Calu3 (cell line): Measurements from ENCODE around the gene NXNL1. TPM values are rescaled to one million over a fixed set of nuclear protein-coding genes. Genes with fewer than 3 reads are reported as not detected.
"Not testable (repeated sequence)": the region's sequence is repeated elsewhere in the genome, so short reads cannot be mapped to it uniquely, and the experiment has no call there.

Experiments used
- Bru-seq: library from RNA; stranded (reverse); fragments of 400-500 nt; gene quantifications from one replicate; lab custom pipeline; 2021; lab: Mats Ljungman, UMichigan
- BruChase-seq, 2 experiments: library from RNA; stranded (reverse); fragments of 400-500 nt; gene quantifications; one replicate each; lab custom pipeline; 2021; lab: Mats Ljungman, UMichigan
- BruUV-seq: library from RNA; stranded (reverse); fragments of 400-500 nt; replicated peaks from 2 replicates; lab custom pipeline; 2021; lab: Mats Ljungman, UMichigan
- CTCF ChIA-PET: fragments of 300-600 bp; sonication (Branson Sonifier 250); formaldehyde crosslinking; loops from one replicate; lab custom pipeline; 2022; ENCODE audit warnings: antibody characterized with exemption; lab: Charles Lee
- DNase-seq: peaks from one replicate; pipeline ENCODE4 v3.0.0; 2022
- H3K27ac Mint-ChIP-seq: one replicate; pipeline ENCODE4 v1.8.0; 2022; ENCODE audit warnings: mixed read lengths; ENCODE audit not compliant: unreplicated experiment
- H3K27me3 Mint-ChIP-seq: one replicate; pipeline ENCODE4 v1.8.0; 2022; ENCODE audit warnings: mixed read lengths; ENCODE audit not compliant: unreplicated experiment
- H3K36me3 Mint-ChIP-seq: one replicate; pipeline ENCODE4 v1.8.0; 2022; ENCODE audit warnings: mild to moderate bottlenecking, moderate library complexity, mixed read lengths; ENCODE audit not compliant: insufficient read depth, unreplicated experiment
- H3K4me1 Mint-ChIP-seq: one replicate; pipeline ENCODE4 v1.8.0; 2022; ENCODE audit warnings: mild to moderate bottlenecking, low read depth, mixed read lengths; ENCODE audit not compliant: unreplicated experiment
- H3K4me3 Mint-ChIP-seq: one replicate; pipeline ENCODE4 v1.8.0; 2022; ENCODE audit warnings: mild to moderate bottlenecking, low read depth, moderate library complexity, mixed read lengths; ENCODE audit not compliant: unreplicated experiment
- H3K9me3 Mint-ChIP-seq: one replicate; pipeline ENCODE4 v1.8.0; 2022; ENCODE audit warnings: low read depth, mixed read lengths; ENCODE audit not compliant: unreplicated experiment
- CTCF ChIP-seq: fragments of 200-600 bp; IDR thresholded peaks from one replicate; pipeline ENCODE4 v1.8.0; 2022; ENCODE audit warnings: antibody characterized with exemption; ENCODE audit not compliant: unreplicated experiment
- intact Hi-C: fragments of 100-400 bp; cut with micrococcal nuclease; formaldehyde crosslinking; loops from one replicate; pipeline ENCODE4 v1.10.0; 2022; ENCODE audit not compliant: unreplicated experiment
- long read RNA-seq: library from polyadenylated mRNA; stranded (forward); transcript quantifications from one replicate; pipeline ENCODE4 v2.0.0, GENCODE V29; 2022
- total RNA-seq: library from RNA; stranded (reverse); gene quantifications from 2 replicates; pipeline ENCODE4 v1.2.3, GENCODE V29; 2022

Gene NXNL1
- not detected in 2 replicates for total RNA-seq
- Bru-seq, nascent RNA, result not detected
- not detected for BruChase-seq, experiment 1, labeled RNA remaining after a 6-hour chase
- BruChase-seq, experiment 2, labeled RNA remaining after a 2-hour chase, result not detected
- long read RNA-seq, result 0 reads

DNA sequence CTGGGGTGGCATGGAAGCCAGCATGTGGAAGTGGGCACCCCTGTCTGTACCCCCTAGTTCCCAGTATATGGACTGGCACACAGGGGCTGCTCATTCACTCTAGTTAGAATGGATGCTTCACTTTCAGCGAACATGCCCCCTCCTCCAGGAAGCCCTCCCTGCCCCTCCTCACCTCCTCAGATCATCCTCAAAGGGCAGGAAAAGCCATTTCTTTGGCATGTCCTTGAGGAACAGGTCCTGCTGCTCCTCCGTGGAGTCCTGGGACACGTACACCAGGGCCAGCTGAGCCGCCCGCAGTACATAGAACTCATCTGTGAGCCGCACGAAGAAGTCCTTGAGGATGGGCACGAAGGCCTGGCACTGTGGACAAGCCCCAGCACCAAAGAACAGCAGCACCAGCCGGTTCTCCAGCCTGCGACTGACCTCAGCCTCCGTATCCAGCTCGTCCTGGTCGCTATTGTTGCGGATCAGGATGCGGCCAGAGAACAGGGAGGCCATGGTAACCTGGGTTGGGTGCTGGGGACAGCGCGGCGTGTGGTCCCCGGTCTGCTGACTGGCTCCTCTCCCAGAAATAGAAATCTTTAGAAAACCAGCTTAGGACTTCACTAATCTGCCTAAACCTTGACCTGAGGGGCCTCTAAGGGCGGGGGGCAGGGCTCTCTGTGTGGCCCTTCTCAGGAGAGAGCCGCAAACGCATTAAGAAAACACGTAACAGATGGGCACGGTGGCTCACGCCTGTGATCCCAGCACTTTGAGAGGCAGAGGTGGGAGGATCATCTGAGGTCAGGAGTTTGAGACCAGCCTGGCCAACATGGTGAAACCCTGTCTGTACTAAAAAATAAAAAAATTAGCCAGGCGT is at the start of gene NXNL1:
Gene NXNL1, minus strand, starts transcription at position 555 of the 859 bp plus-strand sequence. Its CDS starts 57 bp downstream, at position 498.
- Mint-ChIP-seq H3K9me3 (no peaks in the 10 kb centered on the region), H3K27me3 (peaks cover 14% of the 10 kb centered on the region), H3K4me3 (no peak within 1 kb of the TSS), H3K27ac (no peak within 1 kb of the TSS), H3K4me1 (no peaks in the 10 kb centered on the region), H3K36me3 (no peaks in the 10 kb centered on the region)
- DNase-seq, result no peak
- TF ChIP-seq CTCF, result no peak
- CTCF ChIA-PET, result no interaction called here
- BruUV-seq, result no TSS peak
- intact Hi-C loops, result no loop called here

GRCh38 chr19:17508558-17508933 is 47.8 kb upstream of the NXNL1 start:
- BruUV-seq, H3K4me3 Mint-ChIP-seq, H3K4me1 Mint-ChIP-seq, H3K9me3 Mint-ChIP-seq, intact Hi-C loops, DNase-seq, H3K27me3 Mint-ChIP-seq: not testable (repeated sequence)
- CTCF ChIA-PET, result interaction anchor here (0.7 kb wide), 1 partner anchor 29 kb away, joined by 4 read pairs; no protein-coding TSS in a partner anchor
- Mint-ChIP-seq H3K27ac (peak overlapping the region; percentile 95), H3K36me3 (peaks cover 78% of the 10 kb centered on the region)

DNA sequence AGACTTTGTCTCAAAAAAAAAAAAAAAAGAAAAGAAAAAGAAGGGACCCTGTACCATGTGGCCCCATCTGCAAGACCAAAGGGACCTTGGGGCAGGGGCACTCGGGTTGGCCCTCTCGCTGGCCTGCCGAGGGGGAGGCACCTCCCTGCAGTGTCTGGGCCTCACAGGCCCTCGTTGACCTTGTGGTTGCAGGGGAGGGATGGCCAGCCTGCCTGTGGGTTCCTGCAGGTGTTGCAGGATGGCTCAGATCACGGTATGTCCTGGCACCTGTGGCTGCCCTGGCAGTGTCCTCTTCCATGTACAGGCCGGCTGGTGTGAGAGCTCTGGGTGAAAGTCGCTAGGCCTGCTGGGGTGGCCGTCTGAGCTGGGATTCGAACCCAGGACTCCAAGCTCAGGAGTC is 46.0 kb upstream of the NXNL1 start:
- no peak overlapping the region for H3K27ac Mint-ChIP-seq
- CTCF ChIA-PET, result no interaction called here
- no peak for TF ChIP-seq CTCF
- peaks cover 64% of the 10 kb centered on the region for H3K36me3 Mint-ChIP-seq
- H3K27me3 Mint-ChIP-seq, result no peaks in the 10 kb centered on the region
- peaks cover 6% of the 10 kb centered on the region for H3K4me1 Mint-ChIP-seq
- H3K4me3 Mint-ChIP-seq, result no peak overlapping the region
- no peaks in the 10 kb centered on the region for H3K9me3 Mint-ChIP-seq
- DNase-seq, result no peak
- BruUV-seq, result no TSS peak
- intact Hi-C loops, result no loop called here

- TF ChIP-seq CTCF, result no peak
- Mint-ChIP-seq H3K27me3 (no peaks in the 10 kb centered on the region), H3K4me3 (no peak overlapping the region), H3K27ac (peak overlapping the region; percentile 44), H3K4me1 (peaks cover 6% of the 10 kb centered on the region), H3K36me3 (peaks cover 63% of the 10 kb centered on the region), H3K9me3 (no peaks in the 10 kb centered on the region)
- no peak for DNase-seq
- intact Hi-C loops, result no loop called here
- BruUV-seq, result no TSS peak
- CTCF ChIA-PET, result no interaction called here
Measured at GRCh38 chr19:17505223-17505622, 44.5 kb upstream of the NXNL1 start.
